ENCODE data around the gene TRIM43B.
"Not testable (repeated sequence)": the region's sequence is repeated elsewhere in the genome, so short reads cannot be mapped to it uniquely, and the experiment has no call there.

The TRIM43B gene

DNA sequence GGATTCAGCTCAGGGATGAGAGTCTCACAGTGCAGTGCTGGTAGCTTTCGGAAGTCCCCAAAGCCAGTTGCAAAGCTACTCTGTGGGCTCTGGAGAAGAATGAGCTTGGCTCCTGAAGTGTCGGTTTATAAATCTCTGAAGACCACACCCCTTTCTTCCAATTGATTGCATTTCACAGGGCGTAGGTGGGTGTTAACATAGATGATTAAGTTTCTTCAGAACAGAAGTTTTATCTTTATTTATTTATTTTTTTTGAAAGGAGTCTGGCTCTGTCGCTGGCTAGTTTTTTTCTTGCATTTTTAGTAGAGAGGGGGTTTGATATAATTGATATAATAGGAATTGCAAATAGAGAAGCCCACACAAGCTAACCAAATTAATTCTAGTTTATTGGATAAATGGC, at the start of gene TRIM43B:
Gene TRIM43B, minus strand, starts transcription at position 101 of the 400 bp plus-strand sequence. CDS start 2,040 bp downstream, outside the sequence.
- not testable (repeated sequence) for DNase-seq

DNA sequence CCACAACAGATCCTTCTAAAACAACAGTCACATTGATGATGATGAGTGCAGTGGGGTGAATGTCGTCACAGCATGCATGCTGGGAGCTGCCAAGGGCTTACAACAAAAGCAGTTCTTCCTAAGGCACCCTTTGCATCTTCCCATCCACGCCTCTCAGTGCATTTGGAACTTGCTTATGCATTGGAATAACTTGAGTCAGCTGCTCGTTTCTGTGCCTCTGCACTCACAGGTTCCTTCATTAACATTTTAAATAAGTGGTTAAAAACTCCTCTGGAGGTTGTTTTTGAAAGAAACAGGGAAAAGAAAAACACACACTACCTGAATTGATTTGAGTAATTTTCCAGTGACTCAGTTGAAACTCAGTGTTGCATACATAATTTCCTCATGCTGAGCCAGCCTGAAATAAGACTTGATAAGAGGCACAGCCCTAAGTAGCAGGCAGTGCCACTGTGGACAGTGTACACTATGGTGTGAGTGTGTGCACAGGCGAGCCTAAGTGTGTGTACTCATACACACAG, 46.8 kb upstream of the TRIM43B start:
- DNase-seq, result no peak

DNA sequence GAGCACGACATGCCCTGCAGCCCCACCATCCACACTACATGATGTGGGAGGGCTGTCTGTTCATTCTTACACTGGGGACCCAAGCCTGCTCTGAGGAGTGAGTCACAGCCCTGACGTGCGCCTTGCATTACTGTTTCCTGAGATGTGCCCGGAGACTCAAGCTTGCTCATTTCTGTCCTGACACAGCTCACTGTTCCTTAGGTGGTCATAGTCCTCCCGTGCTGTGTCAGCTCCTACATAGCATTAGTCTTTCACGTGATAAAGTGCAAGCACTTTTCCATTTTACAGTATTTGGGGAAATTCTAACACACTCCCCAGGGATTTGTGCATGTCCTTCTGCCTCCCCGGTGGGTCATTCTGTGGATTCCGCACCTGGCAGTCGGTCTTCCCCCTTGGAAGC, 46.2 kb upstream of the TRIM43B start:
- no peak for DNase-seq

DNA sequence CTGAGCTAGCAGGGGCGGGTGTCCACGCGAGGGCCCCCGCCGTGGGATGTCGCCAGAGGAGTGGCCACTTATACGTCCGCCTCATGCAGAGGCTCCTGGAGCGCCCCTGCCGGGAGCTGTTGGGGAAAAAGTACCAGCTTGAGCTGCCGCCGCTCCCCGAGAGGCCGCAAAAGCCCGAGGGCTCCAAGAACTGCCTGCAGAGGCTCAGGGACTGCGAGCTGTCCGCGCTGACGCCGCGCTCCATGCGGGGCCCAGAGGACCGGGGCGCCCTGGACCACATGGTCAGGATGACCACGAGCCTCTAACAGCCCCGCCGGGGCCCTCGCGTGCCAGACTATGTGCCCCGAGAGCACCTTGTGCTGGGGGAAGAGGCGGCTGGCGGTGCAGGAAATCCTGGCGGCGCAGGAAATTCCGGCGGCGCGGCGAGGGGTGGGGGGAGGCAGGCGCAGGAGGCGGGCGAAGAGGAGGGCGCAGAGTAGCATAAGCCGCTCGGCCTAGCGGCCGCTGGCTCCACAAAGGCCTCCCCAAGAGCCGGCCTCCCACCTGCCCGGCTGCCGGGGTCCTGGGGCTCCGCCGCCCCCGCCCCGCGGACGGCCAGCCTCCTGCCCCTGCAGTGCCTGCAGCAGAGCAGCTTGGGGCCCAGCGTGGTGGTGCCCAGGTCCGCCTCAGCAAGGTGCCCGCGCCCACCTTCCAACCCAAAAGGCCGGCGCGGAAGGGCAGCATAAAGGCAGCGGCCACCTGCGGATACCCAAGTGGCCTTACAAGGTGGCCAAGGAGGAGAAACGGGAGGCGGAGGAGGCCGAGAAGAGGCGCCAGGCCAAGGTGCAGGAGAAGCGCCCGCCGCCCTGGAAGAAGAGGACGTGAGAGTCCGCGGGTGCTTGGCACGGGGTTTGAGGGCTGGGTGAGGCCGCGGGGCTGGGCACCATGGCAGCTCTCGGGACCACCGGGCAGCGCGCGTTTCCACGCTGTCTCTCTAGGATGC, 42.1 kb upstream of the TRIM43B start:
- peak; percentile 71 for DNase-seq

DNA sequence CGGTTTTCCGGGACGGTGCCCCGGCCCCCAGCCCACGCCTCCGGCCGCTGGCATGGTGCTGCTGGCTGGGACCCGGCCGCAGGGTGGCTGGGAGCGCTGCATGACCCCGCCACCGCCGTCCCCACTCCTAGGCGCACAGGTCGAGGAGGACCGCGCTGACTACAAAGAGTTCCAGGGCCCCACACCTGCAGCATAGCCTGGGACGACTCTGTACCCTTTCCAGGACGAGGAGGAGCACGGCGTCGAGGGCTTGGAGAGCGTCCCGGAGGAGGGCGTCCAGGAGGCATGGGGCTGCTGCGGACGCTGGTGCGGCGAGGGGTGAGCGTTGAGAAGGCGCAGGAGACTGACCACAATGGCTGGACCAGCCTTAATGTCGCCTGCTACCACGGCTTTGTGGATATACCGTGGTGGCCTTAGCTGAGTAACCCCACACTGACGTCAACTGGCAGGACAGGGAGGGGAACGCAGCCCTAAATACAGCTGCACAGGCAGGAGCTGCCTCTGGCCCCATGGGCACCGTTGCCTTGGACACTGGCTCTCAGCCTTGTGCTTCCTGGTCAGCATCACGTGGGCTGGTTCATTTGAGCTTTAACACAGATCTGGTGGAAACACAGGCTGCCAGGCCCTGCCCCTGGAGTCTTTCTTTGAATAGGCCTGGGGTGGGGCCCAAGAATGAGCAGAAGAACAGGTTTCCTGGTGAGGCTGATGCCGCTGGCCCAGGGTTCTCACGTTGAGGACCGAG, 40.9 kb upstream of the TRIM43B start:
- DNase-seq, result no peak

DNA sequence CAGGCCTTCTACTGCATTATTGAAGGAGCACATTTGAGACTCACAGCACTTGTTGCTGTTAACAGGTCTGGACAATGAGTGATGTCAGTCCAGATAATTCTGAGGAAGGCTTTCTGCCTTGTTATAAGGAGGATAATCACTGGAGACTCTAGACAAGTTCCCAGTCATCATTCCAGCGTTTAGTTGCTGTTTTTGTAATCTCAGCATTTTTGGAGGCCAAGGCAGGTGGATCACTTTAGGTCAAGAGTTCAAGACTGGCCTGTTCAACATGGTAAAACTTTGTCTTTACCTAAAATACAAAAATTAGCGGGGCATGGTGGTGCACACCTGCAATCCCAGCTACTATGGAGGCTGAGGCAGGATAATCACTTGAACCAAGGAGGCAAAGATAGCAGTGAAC, 39.6 kb upstream of the TRIM43B start:
- no peak for DNase-seq

DNA sequence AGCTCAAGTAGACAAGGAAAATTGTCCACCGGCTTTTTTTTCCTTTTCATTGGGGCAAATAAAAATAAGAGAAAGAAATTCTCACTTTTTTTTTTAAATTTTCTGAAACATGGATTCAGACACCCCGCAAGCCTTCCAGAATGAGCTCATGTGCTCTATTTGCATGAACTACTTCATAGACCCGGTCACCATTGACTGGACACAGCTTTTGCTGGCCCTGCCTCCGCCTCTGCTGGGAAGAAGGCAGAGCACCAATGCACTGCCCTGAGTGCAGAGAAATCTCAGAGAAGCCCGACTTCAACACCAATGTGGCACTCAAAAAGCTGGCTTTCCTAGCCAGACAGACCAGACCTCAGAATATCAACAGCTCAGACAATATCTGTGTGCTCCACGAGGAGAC, 30.2 kb upstream of the TRIM43B start:
- no peak for DNase-seq

DNA sequence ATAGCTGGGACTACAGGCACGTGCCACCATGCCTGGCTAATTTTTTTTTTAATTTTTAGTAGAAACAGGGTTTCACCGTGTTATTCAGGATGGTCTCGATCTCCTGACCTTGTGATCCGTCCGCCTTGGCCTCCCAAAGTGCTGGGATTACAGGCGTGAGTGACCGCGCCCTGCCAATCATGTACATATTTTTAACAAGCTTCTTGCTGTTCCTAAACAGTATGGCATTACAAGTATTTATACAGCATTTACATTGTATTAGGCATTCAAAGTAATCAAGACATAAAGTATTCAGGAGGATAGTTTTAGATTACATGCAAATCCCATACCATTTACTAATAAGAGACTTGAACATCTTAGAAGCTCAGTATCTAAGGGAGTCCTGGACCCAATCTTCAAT, 29.7 kb upstream of the TRIM43B start:
- DNase-seq, result not testable (repeated sequence)

DNA sequence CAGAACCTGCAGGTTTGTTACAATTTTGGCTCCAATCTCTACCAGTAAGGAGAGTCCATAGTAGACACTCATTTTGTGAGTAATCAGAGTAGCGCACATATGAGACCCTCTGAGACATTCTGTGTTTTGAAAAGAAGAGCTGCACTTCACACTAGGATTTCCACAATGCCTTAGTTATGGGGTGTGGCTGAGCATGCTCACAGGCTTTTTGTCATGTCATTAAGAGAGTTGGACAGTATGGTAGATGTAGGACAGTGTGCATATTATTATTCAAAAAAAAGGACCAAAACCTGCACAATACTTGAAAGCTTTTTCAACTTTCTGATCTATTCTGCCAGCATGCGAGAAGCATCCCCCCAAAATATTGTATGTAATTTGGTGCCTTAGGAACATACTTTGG, 24.9 kb upstream of the TRIM43B start:
- DNase-seq, result no peak

DNA sequence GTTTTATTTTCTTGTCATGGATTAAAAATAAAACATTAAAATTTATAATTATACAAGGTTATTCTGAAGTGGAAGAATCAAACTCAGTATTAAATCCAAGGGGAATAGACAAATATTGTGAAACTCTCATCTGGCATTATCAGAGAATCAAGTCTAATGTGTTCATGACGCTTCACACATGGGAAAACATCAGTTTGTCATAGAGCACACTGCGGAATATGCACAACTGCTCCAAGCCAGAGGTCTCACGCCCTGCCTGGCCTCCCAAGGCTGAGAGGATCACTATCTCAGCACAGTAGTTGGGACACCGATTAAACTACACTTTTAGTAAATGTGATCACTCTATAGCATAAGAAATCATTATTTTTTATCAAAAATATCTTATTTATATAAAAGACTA, 20.7 kb upstream of the TRIM43B start:
- DNase-seq, result no peak

DNA sequence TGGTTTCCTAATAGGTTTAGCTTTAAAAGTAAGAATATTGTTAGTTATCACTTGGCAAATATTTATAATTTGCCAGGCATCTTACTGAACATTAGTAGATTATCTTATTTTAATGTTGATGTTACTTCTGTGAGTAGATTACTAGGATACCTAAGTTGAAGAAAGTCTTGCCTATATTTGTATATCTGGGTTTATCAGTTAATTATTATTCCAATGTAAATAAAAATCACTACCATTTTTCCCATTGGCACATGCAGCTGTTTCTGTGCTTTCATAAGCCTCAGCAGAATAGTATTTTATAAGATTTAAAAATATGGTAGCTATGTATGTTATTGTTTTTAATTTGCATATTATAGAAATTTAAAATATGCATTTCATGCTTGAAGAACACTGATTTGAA, 16.3 kb upstream of the TRIM43B start:
- DNase-seq, result no peak

DNA sequence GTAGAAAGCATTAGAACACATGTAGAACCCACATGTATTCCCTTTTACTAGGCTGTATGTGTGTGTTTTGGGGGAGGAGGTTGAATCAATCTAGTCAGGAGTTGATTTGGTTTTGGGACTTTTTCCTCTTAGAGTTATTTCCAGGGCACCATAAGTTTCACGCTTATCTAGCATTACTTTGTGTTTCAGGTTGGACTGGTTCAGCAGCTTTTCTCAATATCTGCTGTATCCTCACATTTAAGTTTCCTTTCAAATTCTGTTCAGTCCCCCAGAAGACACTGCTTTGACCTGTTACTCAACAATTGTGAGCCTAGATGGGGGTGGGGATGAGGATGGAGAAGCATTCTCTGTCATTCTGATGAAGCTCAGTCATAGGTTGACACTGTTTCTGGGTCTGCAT, 7.5 kb upstream of the TRIM43B start:
- DNase-seq, result not testable (repeated sequence)

DNA sequence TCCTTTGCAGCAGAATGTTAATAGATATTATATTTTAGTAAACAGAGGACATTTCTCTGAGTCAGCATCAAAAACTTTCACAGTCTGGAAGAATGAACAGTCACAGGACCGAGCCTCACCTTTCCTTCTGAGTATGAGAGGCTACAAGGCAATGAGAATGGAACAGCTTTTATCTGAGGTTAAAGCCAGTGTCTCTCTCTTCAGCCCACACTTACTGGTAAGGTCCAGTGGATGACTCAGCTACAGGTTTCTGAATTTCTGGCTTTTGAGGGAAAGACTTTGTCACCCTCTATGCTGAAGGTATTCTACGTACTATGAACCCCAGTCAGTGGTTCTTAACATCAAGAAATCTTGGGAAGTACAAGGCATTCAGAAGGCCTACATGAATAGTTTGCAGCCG, 9.5 kb downstream of the TRIM43B start:
- DNase-seq, result not testable (repeated sequence)

DNA sequence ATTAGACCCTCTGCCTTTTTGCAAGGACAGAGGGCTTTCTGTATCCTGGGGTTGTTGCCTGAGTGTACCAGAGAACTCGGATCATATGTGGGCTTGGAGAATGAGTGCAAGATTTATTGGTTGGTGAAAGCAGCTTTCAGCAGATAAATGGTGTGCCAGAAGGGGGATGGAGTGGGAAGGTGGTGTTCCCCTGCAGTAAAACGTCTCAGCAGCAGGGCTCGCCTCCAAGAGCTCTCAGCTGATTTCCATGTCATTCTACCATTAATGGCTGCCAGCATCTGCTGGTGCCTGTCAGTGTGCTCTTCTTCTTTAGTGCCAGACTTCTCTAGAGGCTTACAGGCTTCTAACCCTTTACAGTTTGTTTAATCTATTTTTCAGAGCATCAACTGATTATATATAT, 16.6 kb downstream of the TRIM43B start:
- not testable (repeated sequence) for DNase-seq

DNA sequence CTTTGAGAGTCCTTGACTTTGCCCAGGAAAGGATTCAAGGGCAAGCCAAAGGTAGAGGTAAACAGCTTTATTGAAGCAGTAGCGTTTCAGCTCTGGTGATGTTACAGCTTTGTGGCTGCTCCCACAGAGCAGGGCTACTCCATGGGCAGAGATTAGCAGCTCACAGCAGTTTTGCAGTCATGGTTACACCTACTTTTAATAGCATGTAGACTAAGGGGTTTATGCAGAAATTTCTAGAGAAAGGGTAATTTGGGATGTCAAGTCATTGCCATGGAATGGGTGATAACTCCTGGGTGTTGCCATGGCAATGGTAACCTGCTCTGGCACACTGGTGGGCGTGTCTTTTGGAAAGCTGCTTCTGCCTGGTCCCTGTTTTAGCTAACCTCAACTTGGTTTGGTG, 18.0 kb downstream of the TRIM43B start:
- not testable (repeated sequence) for DNase-seq

DNA sequence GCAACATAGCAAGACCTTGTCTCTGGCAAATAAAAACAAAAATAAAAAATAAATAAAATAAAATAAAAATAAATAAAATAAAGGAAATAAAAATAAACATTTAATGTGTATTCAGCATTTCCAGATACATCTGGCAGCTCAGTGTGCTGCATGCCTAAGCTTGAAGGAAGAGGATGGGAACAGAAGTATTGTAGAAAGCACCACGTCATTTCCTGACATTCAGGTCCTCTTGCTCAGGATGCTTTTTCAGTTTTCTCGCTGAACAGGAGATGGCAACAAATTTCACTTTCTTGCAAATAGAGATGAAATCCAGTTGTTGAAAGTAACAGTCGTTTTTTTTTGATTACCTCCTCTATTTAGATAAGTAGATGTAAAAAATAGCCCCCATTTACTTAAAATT, 21.3 kb downstream of the TRIM43B start:
- not testable (repeated sequence) for DNase-seq

DNA sequence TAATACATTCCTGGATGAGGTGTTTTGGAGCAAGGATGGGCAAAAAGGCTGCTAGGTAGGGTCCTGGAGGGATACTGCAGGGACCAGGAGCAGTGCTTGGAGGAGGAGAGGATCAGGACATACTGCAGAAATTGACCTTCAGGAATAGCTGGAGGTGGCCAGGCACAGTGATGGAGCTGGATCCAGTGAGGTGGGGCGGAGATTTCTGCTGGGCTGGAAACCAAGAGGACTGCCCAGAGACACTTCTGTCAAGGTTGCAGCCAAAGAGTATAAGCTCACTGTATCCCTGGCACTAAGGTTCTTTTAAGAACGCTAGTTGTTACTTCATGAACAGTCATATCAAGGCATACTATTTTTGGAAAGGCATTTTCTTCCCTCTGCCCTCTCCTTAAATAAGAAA, 39.2 kb downstream of the TRIM43B start:
- DNase-seq, result not testable (repeated sequence)

DNA sequence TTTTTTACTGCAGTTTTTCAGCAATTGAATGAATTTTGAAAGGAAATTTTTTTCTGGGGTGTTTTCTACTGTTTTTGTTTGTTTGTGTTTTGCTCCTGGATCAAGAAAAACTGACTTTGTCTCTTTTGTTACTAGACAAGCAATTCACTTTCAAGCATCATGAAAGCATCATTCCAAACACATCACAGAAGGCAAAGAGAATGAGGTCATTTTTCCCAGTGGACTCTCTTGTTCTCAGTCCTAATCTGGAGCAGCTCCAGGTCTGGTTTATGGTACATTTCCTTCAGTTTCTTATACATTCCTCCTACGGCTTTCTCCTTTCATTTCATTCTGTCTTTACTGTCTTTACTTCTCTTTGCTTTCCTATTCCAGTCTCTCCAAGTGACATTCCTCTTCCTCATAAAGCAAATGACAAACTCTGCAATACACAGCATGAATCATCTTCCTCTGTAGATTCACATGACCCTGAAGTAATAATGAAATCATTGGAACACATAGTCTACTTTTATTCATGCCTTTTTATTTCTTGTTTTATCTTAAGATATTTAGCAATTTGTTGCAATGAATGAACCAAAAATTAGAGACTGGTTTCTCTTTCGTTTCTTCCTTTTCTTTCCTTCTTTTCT, 42.0 kb downstream of the TRIM43B start:
- not testable (repeated sequence) for DNase-seq

DNA sequence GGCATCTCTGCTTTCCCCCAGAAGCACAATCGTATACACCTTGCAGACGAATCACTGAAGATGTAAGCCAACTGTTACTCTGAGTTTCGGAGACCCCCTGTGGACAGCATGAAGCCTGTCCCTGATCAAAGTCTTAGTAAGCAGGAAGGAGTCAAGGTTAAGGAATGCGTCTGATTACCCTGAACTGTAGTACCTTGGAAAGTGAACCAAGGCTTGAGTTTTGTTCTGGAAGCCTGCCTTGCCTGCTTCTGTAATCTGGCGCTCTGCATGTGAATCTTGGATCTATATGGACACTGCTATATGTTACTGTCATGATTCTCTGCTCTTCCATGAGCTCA, 48.7 kb downstream of the TRIM43B start:
- DNase-seq, result not testable (repeated sequence)

DNA sequence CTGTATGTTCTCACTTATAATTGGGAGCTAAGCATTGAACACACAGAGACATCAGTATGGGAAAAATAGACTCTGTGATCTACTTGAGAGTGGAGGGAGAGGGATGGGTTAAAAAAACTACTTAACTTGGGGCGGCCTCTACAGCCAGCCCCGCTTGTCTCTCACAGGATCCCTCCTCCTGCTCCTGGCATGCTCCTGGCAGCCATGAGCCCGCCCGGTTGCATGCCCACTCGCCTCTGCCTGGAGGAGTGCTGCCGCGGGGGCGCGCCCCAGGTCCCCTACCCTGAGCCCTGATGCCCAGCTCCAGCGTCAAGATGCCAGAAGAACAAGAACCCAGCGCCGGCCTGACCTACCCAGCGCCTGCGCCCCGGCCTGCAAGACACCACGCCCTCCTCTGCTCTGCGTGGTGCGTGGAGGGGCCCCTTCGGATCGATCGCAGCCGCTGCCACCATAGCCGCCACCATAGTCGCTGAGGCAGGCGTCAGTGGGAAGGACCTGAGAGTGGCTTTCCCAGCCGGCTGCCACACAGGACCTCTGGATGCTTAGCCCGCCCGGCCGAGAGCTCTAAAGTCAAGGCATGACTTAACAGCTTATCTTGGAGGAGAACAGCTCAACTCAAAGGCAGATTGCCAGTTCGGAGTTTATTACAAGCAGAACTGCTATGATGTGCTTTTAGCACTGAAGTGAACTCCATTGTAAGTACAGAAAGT, 49.2 kb downstream of the TRIM43B start:
- DNase-seq, result not testable (repeated sequence)

DNA sequence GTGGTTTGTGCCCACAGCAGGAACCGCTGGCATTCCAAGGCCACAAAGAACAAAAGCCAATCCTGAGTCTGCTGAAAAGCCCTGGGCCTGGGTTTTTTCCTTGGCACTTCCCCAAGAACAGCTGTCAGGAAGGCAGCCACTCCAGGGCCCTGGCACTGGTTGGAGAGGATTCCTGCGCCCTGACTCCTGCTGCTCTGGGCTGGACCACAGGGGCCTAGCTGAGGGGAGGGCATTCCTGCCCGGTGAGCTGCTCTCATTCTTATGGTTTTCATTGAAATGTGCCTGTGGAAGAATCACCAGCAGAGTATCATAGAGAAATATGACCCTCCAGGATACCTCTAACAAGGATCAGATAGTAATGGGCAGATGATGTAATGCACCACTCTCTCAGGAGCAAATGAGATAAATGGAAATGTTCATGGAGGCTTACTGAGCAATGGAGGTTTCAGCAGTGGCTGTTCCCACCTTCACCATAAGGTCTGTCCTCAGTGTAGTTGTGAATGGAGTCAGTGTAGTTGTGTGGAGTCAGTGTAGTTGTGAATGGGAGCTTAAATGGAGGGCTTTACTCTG, 50.0 kb downstream of the TRIM43B start:
- DNase-seq, result not testable (repeated sequence)

DNA sequence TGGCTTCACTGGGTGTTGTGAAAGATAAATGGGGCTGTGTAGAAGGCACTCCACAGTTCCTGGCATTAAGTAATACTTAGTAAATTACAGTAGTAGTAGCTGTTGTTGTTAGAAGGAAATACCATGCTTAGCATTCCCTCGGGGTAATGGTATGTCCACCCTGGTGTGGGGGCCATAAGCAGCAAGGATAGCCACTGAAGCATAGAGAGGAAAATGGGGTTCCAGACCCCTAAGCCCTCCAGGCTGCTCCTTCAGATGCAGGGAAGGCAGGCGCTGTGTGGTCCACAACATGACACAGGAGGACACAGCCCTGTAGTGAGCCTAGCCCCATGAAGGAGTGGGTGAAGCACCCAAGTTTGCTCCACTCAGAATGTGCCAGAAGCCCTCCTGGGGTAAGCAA, 50.6 kb downstream of the TRIM43B start:
- not testable (repeated sequence) for DNase-seq
